RPMI8226 (cell line): ENCODE measurements around the gene TTLL11.

Experiments used
- DNase-seq: peaks from one replicate; pipeline ENCODE4 v3.0.0-alpha.2; 2015

The TTLL11 gene

DNA sequence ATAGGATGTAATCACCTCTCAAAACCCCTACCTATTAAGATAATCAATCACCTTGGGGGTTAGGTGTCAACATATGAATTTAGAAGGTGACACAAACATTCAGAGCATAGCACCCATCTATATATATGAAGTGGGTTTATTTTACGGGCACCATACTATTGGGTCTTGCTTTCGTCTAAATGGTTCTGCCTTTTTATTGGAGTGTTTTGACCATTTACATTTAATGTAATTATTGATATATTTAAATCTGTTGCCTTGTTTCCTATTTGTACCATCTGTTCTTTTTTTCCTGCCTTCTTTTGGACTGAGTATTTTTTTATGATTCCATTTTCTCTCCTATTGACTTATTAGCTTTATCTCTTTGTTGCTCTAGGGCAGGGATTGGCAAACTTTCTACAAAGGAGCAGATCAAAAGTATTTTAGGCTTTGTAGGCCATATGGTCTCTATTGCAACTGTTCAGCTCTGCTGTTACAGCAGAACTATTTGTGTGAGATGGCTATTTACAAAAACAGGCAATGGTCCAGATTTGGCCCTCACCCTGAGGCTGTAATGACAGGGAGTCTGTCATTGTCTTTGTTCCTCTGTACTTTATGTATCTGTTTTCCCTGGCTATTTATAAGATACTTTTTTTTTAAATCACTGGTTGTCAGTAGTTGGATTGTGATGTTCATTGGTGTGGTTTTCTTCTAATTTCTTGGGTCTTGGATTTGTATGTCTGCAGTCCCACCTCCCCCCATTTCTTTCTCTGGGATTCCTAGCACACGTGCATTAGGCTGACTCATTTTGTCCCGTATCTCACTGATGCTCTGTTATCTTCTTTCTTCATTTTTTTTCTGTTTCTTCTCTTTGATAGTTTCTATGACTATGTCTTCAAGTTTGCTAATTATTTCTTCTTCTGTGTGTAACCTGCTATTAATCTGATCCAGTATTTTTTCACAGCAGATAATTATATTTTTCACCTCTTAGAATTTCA, 314.6 kb downstream of the TTLL11 start:
- no peak for DNase-seq

GRCh38 chr9:121776739-121777637, 316.1 kb downstream of the TTLL11 start:
- DNase-seq: no peak

- no peak for DNase-seq
Observed at GRCh38 chr9:121776001-121776738, 316.9 kb downstream of the TTLL11 start.

GRCh38 chr9:121774715-121775613, 318.1 kb downstream of the TTLL11 start:
- DNase-seq: peak; percentile 26

GRCh38 chr9:121773954-121774714, 319.0 kb downstream of the TTLL11 start:
- no peak for DNase-seq

DNA sequence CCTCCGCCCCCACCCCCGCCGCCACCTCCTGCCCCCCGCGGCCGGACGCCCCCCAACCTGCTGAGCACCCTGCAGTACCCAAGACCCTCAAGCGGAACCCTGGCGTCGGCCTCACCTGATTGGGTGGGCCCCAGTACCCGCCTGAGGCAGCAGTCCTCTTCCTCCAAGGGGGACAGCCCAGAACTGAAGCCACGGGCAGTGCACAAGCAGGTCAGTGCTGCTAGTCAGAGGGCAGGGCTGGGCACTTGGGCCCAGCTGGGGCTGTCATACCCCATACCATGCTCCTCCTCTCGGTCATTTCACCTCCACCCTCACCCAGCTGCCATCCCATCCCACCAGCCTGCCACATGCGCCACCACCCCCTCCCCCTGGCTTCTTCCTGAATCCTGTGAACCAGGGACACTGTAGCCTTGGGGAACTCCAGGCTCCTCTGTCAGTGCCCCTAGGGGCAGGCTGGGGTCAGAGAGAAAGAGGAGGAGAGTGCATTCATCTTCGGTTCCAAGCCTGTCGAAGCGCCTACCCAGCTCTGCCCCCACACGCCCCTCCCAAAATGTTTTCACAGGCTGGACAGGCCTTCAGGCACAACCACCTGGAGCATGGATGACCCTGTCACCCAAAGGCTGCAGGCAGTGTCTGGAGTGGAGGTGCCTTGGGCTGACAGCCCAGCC, 319.7 kb downstream of the TTLL11 start:
- DNase-seq: no peak

DNA sequence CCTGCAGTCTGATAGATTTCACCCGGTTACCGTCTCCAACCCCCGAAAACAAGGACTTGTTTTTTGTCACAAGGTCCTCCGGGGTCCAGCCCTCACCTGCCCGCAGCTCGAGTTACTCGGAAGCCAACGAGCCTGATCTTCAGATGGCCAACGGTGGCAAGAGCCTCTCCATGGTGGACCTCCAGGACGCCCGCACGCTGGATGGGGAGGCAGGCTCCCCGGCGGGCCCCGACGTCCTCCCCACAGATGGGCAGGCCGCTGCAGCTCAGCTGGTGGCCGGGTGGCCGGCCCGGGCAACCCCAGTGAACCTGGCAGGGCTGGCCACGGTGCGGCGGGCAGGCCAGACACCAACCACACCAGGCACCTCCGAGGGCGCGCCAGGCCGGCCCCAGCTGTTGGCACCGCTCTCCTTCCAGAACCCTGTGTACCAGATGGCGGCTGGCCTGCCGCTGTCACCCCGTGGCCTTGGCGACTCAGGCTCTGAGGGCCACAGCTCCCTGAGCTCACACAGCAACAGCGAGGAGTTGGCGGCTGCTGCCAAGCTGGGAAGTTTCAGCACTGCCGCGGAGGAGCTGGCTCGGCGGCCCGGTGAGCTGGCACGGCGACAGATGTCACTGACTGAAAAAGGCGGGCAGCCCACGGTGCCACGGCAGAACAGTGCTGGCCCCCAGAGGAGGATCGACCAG, 320.4 kb downstream of the TTLL11 start:
- DNase-seq: peak; percentile 20
